K562 (cell line): Measurements from ENCODE around the gene SLC7A6OS. TPM values are rescaled to one million over a fixed set of nuclear protein-coding genes. Genes with fewer than 3 reads are reported as not detected.
A peak's percentile ranks its signal among the peaks of the same experiment; 100 is the strongest.

ENCODE experiments used
- ATAC-seq: fragments of 200-7000 bp; cut with Tn5 transposase; 3 replicates; pipeline ENCODE4 v1.9.1; 2020; ENCODE audit warnings: moderate library complexity
- BruUV-seq: library from RNA; stranded (reverse); fragments of 400-500 nt; replicated peaks from 2 replicates; lab custom pipeline; 2021; lab: Mats Ljungman, UMichigan
- CTCF ChIA-PET: fragments of 300-600 bp; formaldehyde crosslinking; extraction: SDS; loops from one replicate; lab custom pipeline; 2021; ENCODE audit warnings: low intra/inter-chr PET ratio; lab: Yijun Ruan, JAX
- POLR2A ChIA-PET: fragments of 300-600, 350-650 bp; sonication (Branson Sonifier 250); formaldehyde crosslinking; extraction: SDS; loops from one replicate; lab custom pipeline; 2021; ENCODE audit warnings: antibody characterized with exemption, inconsistent platforms; lab: Yijun Ruan, JAX
- DNase-seq, 4 experiments: peaks; one replicate each; pipeline versions ENCODE4 v3.0.0 to v3.0.0-alpha.2; 2011 to 2018; ENCODE audit warnings: low spot score in 3 of 4, mixed read lengths in 3 of 4; ENCODE audit errors: extremely low read depth in 1 of 4
- FAIRE-seq: peaks from 2 replicates; lab custom pipeline; 2011; peaks lifted over from hg19 to GRCh38; lab: Jason Lieb, UNC
- H2AFZ ChIP-seq: 2 replicates; pipeline ENCODE4 v1.6.0; 2011; ENCODE audit warnings: low read depth, low read length, control low read depth, inconsistent platforms
- H3K27ac ChIP-seq: fragments of 200-600 bp; 3 replicates; pipeline ENCODE4 v1.8.0; 2011; ENCODE audit warnings: low read depth, mild to moderate bottlenecking, control low read depth, inconsistent platforms, low read length, moderate library complexity, mixed read lengths; ENCODE audit errors: extremely low read depth
- H3K27me3 ChIP-seq, 2 experiments: fragments of 300-600 bp in 1 of 2; 2 replicates in 1 of 2; 3 replicates in 1 of 2; pipeline versions ENCODE4 v1.6.0 to v1.8.0; 2011; ENCODE audit warnings: inconsistent platforms in 2 of 2, low read length in 2 of 2, mild to moderate bottlenecking in 1 of 2, mixed read lengths in 1 of 2, moderate library complexity in 1 of 2; ENCODE audit not compliant: control insufficient read depth in 2 of 2, insufficient read depth in 2 of 2
- H3K36me3 ChIP-seq: fragments of 300-600 bp; 3 replicates; pipeline ENCODE4 v1.8.0; 2011; ENCODE audit warnings: mild to moderate bottlenecking, low read length, inconsistent platforms; ENCODE audit not compliant: control insufficient read depth, insufficient read depth
- H3K4me1 ChIP-seq, 2 experiments: fragments of 200-600 bp in 1 of 2; replicated peaks in 1 of 2; 2 replicates in 1 of 2; 3 replicates in 1 of 2; pipeline versions ENCODE4 v1.5.1 to v1.8.0; 2011; ENCODE audit warnings: inconsistent platforms in 2 of 2, low read length in 2 of 2, mild to moderate bottlenecking in 1 of 2, mixed read lengths in 1 of 2, moderate library complexity in 1 of 2; ENCODE audit not compliant: control insufficient read depth in 2 of 2, insufficient read depth in 2 of 2
- H3K4me2 ChIP-seq: 2 replicates; pipeline ENCODE4 v1.6.1; 2011; ENCODE audit warnings: low read length, control low read depth, inconsistent platforms, mixed read lengths; ENCODE audit not compliant: insufficient read depth
- H3K4me3 ChIP-seq: fragments of 200-600 bp; sonication (generic), shearing (Covaris generic); 2 replicates; pipeline ENCODE4 v1.5.1; 2016; ENCODE audit warnings: control low read depth, inconsistent platforms
- H3K79me2 ChIP-seq: fragments of 200-600 bp; 3 replicates; pipeline ENCODE4 v1.8.0; 2011; ENCODE audit warnings: low read length, inconsistent platforms; ENCODE audit not compliant: control insufficient read depth, insufficient read depth
- H3K9ac ChIP-seq, 2 experiments: 2 replicates each; pipeline versions ENCODE4 v1.6.0 to v1.6.1; 2011; ENCODE audit warnings: low read depth in 2 of 2, low read length in 2 of 2, control low read depth in 1 of 2, inconsistent platforms in 1 of 2, mild to moderate bottlenecking in 1 of 2, mixed read lengths in 1 of 2; ENCODE audit not compliant: insufficient read depth in 1 of 2
- H3K9me1 ChIP-seq: one replicate; pipeline ENCODE4 v1.6.0; 2011; ENCODE audit warnings: inconsistent platforms, mild to moderate bottlenecking, low read length, moderate library complexity; ENCODE audit not compliant: control insufficient read depth, insufficient read depth
- H3K9me3 ChIP-seq: replicated peaks from 2 replicates; pipeline ENCODE4 v1.5.1; 2011; ENCODE audit warnings: low read depth, low read length, inconsistent platforms; ENCODE audit not compliant: control insufficient read depth, insufficient read depth
- H4K20me1 ChIP-seq: replicated peaks from 2 replicates; pipeline ENCODE4 v1.6.1; 2011; ENCODE audit warnings: low read length, inconsistent platforms, mixed read lengths; ENCODE audit not compliant: control insufficient read depth, insufficient read depth
- HMGXB4 ChIP-seq: sonication (generic); formaldehyde crosslinking; IDR thresholded peaks from 2 replicates; pipeline ENCODE4 v1.8.1; 2023; ENCODE audit warnings: mild to moderate bottlenecking, missing genetic modification reagents
- JUNB ChIP-seq: fragments of 450-650 bp; formaldehyde crosslinking; conservative IDR thresholded peaks from 2 replicates; pipeline ENCODE4 v1.4.0; 2020; ENCODE audit warnings: mild to moderate bottlenecking
- KAT2B ChIP-seq: IDR thresholded peaks from one replicate; pipeline ENCODE4 v1.6.1; 2012; ENCODE audit warnings: low read depth, mild to moderate bottlenecking, control low read depth, inconsistent platforms, low read length, moderate library complexity
- MEIS2 ChIP-seq: fragments of 450-650 bp; IDR thresholded peaks from 2 replicates; pipeline ENCODE4 v1.6.1; 2014; ENCODE audit warnings: mild to moderate bottlenecking; ENCODE audit not compliant: partially characterized antibody
- ZNF140 ChIP-seq: fragments of 250-450 bp; sonication (Bioruptor Pico); IDR thresholded peaks from 2 replicates; pipeline ENCODE4 v1.8.0; 2021; ENCODE audit warnings: moderate library complexity, mild to moderate bottlenecking, inconsistent platforms
- ZNF239 ChIP-seq: fragments of 250-450 bp; sonication (Bioruptor Pico); IDR thresholded peaks from 2 replicates; pipeline ENCODE4 v1.4.0; 2020; ENCODE audit warnings: mild to moderate bottlenecking
- ZNF695 ChIP-seq: fragments of 450-650 bp; formaldehyde crosslinking; IDR thresholded peaks from 2 replicates; pipeline ENCODE4 v1.4.0; 2020; ENCODE audit warnings: mild to moderate bottlenecking, moderate library complexity
- WGBS: fragments of 100-300 bp; shearing (Covaris generic); methylation state at CpG from one replicate; pipeline ENCODE4 v1.1.6; 2016; ENCODE audit warnings: low coverage, mixed read lengths; ENCODE audit not compliant: insufficient coverage; ENCODE audit errors: missing lambda C conversion rate; 5-methylcytosine and 5-hydroxymethylcytosine counted together
- in situ Hi-C: fragments of 300-500 bp; cut with MboI; formaldehyde crosslinking; loops from 4 replicates; pipeline ENCODE4 v1.15.0; 2018; ENCODE audit warnings: inconsistent platforms, mixed read lengths
- intact Hi-C: fragments of 100-400 bp; cut with micrococcal nuclease; formaldehyde crosslinking; loops from 2 replicates; pipeline ENCODE4 v1.14.2; 2022
- polyA plus RNA-seq, 8 experiments: library from polyadenylated mRNA; depleted of rRNA in 4 of 8; stranded (reverse) in 5 of 8; unstranded in 3 of 8; fragments of >200 nt; fragmentation: Nextera tagmentation in 2 of 8; fragmentation: Illumina TruSeq in 1 of 8; extraction: Ambion mirVana in 2 of 8; extraction: Trizol in 1 of 8; gene quantifications; 2 replicates each; pipeline versions ENCODE4 v1.2.1 to v1.2.3, GENCODE V29; 2011 to 2014; ENCODE audit warnings: inconsistent platforms in 1 of 8, missing spikeins in 1 of 8
- total RNA-seq, 7 experiments: library from RNA; depleted of rRNA in 6 of 7; stranded (reverse); fragments of >200 nt in 6 of 7; fragmentation: Illumina TruSeq in 2 of 7; extraction: Trizol in 2 of 7; gene quantifications; 2 replicates each; pipeline versions ENCODE4 v1.2.1 to v1.2.3, GENCODE V29; 2011 to 2021; ENCODE audit warnings: low replicate concordance in 1 of 7
- TF ChIP-seq, protein P1 (sequence below): conservative IDR thresholded peaks from 2 replicates; pipeline ENCODE4 v1.6.1; 2011; ENCODE audit warnings: low read depth, mild to moderate bottlenecking, low read length; ENCODE audit not compliant: control insufficient read depth
- TF ChIP-seq, protein P2 (sequence below): fragments of 250-450 bp; sonication (Bioruptor Pico); IDR thresholded peaks from 2 replicates; pipeline ENCODE4 v1.9.0; 2021; ENCODE audit warnings: mild to moderate bottlenecking, inconsistent platforms

SLC7A6OS gene
- total and polyA plus RNA-seq, 9 of the 15 experiments (the other 6 are each of a cell fraction or from before 2014, with no cell fraction given) = 2.7 to 23.6 (median 17.2) TPM

DNA sequence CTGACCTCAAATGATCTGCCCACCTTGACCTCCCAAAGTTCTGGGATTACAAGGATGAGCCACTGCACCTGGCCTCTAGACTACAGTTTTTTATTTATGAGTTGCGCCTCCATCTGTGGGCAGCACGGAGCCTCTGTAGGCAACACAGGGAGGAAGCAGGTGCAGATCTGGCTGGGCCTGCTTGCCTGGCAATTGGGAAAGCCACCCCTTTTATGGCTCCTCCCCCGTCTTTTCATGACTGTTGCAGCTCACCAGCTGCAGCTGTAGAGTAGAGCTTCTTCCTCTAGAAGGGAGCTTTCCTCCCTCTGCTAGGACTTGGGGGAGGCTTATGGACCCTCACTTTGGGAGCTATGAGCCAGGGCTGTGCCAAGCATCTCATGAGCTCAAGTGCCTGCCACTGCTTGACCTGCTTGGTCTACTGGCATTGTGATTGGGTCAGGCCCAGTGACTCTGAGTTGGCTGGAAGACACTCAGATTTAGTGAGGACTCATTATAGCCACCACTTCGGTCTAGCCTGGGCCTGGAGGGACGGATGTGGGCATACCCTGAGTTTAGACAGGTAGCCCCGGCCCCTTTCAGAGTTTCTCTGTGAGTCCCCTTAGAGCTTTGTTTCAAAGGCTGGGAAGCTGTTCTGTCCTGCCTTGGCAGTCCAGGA, 53.4 kb downstream of the SLC7A6OS start:
- Histone ChIP-seq H3K9me3 (no peaks in the 10 kb centered on the region), H3K27ac (no peak overlapping the region), H3K4me1 (peaks cover 0 to 3% of the 10 kb centered on the region in 2 experiments; a peak in 1 of 5 replicates), H3K27me3 (no peaks in the 10 kb centered on the region), H3K79me2 (no peaks in the 10 kb centered on the region), H3K4me3 (no peak overlapping the region), H3K9ac (0 out of 4 replicates have a peak overlapping the region, but pooled peaks of 1 of the 2 experiments have one; percentile 30), H3K36me3 (peaks cover 18% of the 10 kb centered on the region; the same call in 2 of the 3 replicates), H4K20me1 (0 out of 2 replicates have a peak, but pooled peaks cover 7% of the 10 kb centered on the region), H2AFZ (no peak overlapping the region), H3K4me2 (no peak overlapping the region), H3K9me1 (peaks cover 4% of the 10 kb centered on the region)
- POLR2A ChIA-PET = interaction anchor here (0.5 to 0.8 kb wide), 4 partner anchors 8 to 252 kb away, joined by 3 to 4 read pairs (median 3); partner anchors contain the start of genes PRMT7 and SLC7A6OS
- intact Hi-C loops (no loop called here), in situ Hi-C loops (no loop called here)
- WGBS = 73% methylated on average over 6 of the region's 6 CpGs
- ATAC-seq (no peak), DNase-seq (no peak), FAIRE-seq (no peak)
- no TSS peak for BruUV-seq
- CTCF ChIA-PET = no interaction called here
- no peak for TF ChIP-seq JUNB
- no peak for TF ChIP-seq ZNF695 (CRISPR knock-in tag)

DNA sequence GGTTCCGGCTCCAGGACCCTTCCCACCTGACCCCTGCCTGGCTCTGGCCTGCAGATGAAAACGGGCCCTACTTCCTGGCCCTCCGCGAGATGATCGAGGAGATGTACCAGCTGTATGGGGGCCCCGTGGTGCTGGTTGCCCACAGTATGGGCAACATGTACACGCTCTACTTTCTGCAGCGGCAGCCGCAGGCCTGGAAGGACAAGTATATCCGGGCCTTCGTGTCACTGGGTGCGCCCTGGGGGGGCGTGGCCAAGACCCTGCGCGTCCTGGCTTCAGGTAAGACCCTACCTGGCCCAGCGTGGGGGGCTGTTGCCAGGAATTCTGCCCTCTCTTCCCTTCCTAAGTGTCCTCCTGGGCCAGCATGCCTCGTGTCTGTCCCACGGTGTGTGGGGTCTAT, 55.0 kb downstream of the SLC7A6OS start:
- Histone ChIP-seq H3K4me3 (no peak overlapping the region), H4K20me1 (0 out of 2 replicates have a peak, but pooled peaks cover 3% of the 10 kb centered on the region), H3K4me2 (no peak overlapping the region), H3K27me3 (no peaks in the 10 kb centered on the region), H3K27ac (no peak overlapping the region), H3K9ac (0 out of 4 replicates have a peak overlapping the region, but pooled peaks of 1 of the 2 experiments have one; percentile 38), H3K9me3 (no peaks in the 10 kb centered on the region), H3K9me1 (peaks cover 4% of the 10 kb centered on the region), H3K36me3 (peaks cover 20% of the 10 kb centered on the region; the same call in 2 of the 3 replicates), H2AFZ (no peak overlapping the region), H3K4me1 (peaks cover 0 to 3% of the 10 kb centered on the region in 2 experiments; a peak in 1 of 5 replicates), H3K79me2 (no peaks in the 10 kb centered on the region)
- FAIRE-seq (no peak), ATAC-seq (no peak), DNase-seq (no peak)
- intact Hi-C loops = no loop called here
- CTCF ChIA-PET = no interaction called here
- no TSS peak for BruUV-seq
- in situ Hi-C loops = no loop called here
- WGBS = 90% methylated on average over 15 of the region's 18 CpGs
- POLR2A ChIA-PET = interaction anchor here (1.8 kb wide), 1 partner anchor 8 kb away, joined by 12 read pairs; the partner anchor contains the start of gene SLC7A6
- TF ChIP-seq HMGXB4 (no peak), MEIS2 (no peak), ZNF239 (CRISPR knock-in tag) (no peak), KAT2B (no peak), ZNF140 (no peak)
- TF ChIP-seq, protein P1, sequence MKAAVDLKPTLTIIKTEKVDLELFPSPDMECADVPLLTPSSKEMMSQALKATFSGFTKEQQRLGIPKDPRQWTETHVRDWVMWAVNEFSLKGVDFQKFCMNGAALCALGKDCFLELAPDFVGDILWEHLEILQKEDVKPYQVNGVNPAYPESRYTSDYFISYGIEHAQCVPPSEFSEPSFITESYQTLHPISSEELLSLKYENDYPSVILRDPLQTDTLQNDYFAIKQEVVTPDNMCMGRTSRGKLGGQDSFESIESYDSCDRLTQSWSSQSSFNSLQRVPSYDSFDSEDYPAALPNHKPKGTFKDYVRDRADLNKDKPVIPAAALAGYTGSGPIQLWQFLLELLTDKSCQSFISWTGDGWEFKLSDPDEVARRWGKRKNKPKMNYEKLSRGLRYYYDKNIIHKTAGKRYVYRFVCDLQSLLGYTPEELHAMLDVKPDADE = no peak
- TF ChIP-seq, protein P2, sequence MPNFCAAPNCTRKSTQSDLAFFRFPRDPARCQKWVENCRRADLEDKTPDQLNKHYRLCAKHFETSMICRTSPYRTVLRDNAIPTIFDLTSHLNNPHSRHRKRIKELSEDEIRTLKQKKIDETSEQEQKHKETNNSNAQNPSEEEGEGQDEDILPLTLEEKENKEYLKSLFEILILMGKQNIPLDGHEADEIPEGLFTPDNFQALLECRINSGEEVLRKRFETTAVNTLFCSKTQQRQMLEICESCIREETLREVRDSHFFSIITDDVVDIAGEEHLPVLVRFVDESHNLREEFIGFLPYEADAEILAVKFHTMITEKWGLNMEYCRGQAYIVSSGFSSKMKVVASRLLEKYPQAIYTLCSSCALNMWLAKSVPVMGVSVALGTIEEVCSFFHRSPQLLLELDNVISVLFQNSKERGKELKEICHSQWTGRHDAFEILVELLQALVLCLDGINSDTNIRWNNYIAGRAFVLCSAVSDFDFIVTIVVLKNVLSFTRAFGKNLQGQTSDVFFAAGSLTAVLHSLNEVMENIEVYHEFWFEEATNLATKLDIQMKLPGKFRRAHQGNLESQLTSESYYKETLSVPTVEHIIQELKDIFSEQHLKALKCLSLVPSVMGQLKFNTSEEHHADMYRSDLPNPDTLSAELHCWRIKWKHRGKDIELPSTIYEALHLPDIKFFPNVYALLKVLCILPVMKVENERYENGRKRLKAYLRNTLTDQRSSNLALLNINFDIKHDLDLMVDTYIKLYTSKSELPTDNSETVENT = no peak
